ENCODE data around the gene SSH3.
A peak's percentile ranks its signal among the peaks of the same experiment; 100 is the strongest.

DNA sequence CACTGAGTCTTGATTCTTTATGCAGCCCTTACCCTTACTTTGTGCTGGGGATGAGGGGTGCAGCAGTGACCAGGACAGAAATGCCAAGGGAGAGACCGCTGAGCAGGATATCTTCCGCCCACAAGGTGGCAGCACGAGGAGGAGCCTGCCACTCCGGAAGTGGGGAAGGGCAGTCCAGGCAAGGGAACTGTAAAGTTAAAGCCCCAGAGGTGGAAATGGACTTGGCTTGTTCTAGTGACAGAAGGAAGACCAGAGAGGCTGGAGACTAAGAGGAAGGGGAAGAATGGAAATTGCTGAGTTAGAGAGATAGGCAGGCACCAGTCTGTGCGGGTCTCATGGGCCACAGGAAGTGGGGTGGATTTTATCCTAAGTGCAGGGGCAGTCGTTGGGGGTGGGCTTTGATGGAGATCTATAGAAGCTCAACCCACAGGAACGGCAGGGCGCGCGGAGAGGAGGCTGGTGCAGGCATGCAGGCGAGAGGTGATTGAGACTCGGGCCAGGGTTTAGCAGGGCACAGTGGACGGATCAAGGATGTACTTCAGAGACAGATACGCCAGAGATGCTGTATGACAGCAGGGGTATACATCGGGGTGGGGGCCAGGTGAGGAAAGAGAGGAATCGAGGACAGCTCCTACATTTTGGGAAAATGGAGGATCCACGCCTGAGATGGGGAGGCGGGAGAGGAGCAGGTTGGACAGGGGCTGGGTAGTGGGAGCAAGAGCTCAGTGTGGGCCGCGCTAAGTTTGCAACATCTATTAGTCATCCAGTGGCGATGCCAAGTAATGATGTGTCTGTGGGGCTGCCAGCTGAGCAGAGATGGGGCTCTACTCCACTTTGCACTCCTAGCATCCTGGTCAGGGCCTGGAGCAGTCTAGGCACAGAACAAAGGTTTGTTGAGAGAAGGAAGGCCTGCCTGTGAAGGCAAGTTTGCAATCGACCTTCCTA, 40.3 kb upstream of the SSH3 start:
- TF ChIP-seq, protein P1, sequence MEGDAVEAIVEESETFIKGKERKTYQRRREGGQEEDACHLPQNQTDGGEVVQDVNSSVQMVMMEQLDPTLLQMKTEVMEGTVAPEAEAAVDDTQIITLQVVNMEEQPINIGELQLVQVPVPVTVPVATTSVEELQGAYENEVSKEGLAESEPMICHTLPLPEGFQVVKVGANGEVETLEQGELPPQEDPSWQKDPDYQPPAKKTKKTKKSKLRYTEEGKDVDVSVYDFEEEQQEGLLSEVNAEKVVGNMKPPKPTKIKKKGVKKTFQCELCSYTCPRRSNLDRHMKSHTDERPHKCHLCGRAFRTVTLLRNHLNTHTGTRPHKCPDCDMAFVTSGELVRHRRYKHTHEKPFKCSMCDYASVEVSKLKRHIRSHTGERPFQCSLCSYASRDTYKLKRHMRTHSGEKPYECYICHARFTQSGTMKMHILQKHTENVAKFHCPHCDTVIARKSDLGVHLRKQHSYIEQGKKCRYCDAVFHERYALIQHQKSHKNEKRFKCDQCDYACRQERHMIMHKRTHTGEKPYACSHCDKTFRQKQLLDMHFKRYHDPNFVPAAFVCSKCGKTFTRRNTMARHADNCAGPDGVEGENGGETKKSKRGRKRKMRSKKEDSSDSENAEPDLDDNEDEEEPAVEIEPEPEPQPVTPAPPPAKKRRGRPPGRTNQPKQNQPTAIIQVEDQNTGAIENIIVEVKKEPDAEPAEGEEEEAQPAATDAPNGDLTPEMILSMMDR (conservative IDR thresholded peaks at IDR 0.05; ENCODE audit: low read length): peak; percentile 96
- no peak for TF ChIP-seq EZH2phosphoT487 (IDR thresholded peaks at IDR 0.05; ENCODE audit: borderline replicate concordance, low read depth, low read length)

All from OCI-LY7 (cell line).